ENCODE results near the gene ITGB3. TPM values are rescaled to one million over a fixed set of nuclear protein-coding genes. Genes with fewer than 3 reads are reported as not detected.

The ITGB3 gene
- total and polyA plus RNA-seq, 9 donors, result 7.9 to 19.1 (median 16.1) TPM

DNA sequence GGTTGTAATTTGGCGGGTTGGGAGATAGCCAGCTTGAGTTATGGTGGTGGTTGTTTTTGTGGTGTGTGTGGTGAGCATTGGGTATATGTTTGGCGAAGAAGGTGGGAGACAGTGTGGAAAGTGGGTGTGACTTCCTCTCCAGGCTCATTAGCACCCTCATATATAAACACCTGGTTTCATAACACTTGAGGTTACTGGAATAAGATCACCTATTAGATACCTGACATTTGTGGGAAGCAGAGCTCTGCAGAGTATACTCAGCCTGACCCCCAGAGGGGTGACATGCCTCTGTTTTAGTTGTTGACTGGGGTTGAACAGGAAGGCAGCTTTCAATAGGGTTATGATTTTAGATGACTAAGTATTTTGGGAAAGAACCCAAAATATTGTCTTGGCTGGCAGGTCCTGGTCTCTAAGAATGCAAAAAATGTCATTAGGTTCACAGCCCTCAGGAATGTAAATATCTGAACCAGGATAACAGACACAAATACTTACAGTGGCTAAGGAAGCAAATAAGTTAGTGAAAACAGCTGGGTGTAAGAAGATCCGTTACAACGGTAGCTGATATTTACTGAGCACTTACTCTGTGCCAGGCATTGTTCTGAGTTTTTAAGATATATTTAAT is 51.8 kb downstream of the ITGB3 start:
- H3K4me1 ChIP-seq (ENCODE audit: control insufficient read depth, insufficient read depth, low read length), result no peaks in the 10 kb centered on the region
- H3K27me3 ChIP-seq (ENCODE audit: control insufficient read depth, insufficient read depth, low read length), result no peaks in the 10 kb centered on the region
- peaks cover 61% of the 10 kb centered on the region for H3K36me3 ChIP-seq (ENCODE audit: control insufficient read depth, insufficient read depth, low read length)
- no peak overlapping the region for H3K27ac ChIP-seq (ENCODE audit: low read length)
- no CpG with 5 or more reads among the region's 4 CpGs for WGBS (ENCODE audit: insufficient coverage)
- DNase-seq, result peak; percentile 35
- H3K9me3 ChIP-seq (replicated peaks; ENCODE audit: control insufficient read depth, low read depth, low read length), result peaks cover 4% of the 10 kb centered on the region
- no peak overlapping the region for H3K4me3 ChIP-seq (ENCODE audit: low read length)

GRCh38 chr17:47310186-47310733 is 56.6 kb downstream of the ITGB3 start:
- no peak overlapping the region for H3K27ac ChIP-seq (ENCODE audit: low read length)
- H3K4me3 ChIP-seq (ENCODE audit: low read length), result no peak overlapping the region
- peaks cover 35% of the 10 kb centered on the region for H3K36me3 ChIP-seq (ENCODE audit: control insufficient read depth, insufficient read depth, low read length)
- H3K27me3 ChIP-seq (ENCODE audit: control insufficient read depth, insufficient read depth, low read length), result no peaks in the 10 kb centered on the region
- DNase-seq, result no peak
- 70% methylated on average over 2 of the region's 4 CpGs for WGBS (ENCODE audit: insufficient coverage)
- H3K4me1 ChIP-seq (ENCODE audit: control insufficient read depth, insufficient read depth, low read length), result peaks cover 4% of the 10 kb centered on the region
- no peaks in the 10 kb centered on the region for H3K9me3 ChIP-seq (replicated peaks; ENCODE audit: control insufficient read depth, low read depth, low read length)

DNA sequence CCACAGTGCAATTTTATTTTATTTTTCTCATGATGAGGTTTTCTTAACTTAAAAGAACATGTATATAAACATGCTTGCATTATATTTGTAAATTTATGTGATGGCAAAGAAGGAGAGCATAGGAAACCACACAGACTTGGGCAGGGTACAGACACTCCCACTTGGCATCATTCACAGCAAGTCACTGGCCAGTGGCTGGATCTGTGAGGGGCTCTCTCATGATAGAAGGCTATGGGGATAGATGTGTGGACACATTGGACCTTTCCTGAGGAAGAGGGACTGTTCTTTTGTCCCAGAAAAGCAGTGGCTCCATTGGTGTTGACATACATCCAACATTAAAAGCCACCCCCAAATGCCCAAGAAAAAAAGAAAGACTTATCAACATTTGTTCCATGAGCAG is 57.8 kb downstream of the ITGB3 start:
- no peak for DNase-seq

DNA sequence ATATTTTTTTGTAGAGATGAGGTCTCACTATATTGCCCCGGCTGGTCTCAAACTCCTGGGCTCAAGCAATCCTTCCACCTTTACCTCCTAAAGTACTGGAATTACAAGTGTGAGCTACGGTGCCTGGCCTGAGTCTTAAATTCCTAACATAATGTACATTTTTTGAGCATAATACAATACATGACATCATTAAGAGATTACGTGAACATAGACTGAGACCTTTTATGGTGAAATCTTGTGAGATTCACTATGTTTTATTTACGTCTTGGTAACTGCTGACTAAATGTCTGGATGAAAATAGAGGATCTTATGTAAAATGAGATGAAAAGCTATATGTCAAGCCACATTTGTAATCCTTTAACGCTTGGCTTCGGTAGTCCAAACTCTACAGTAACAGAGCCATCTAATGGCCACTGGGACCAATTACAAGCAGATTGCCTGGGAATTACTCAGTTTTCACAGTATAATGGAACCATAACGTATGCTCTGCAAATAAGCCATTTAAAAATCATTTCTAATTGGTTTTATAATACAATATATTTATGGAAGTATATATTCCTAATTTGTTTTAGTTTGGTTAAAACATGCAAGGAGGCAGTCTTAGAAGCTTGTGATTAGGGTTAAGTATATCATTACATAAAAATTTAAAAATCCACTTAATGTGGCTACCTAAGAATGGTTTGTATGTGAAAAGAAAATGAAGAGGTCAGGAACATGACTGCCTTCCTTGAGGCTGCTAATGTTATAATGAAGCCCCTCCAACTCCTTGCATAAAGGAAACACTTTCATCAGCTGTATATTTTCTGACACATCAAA is 62.0 kb downstream of the ITGB3 start:
- H3K27ac ChIP-seq (ENCODE audit: low read length), result peak overlapping the region; percentile 60
- H3K4me1 ChIP-seq (ENCODE audit: control insufficient read depth, insufficient read depth, low read length), result peaks cover 6% of the 10 kb centered on the region
- WGBS (ENCODE audit: insufficient coverage), result 0% methylated on average over 2 of the region's 7 CpGs
- no peaks in the 10 kb centered on the region for H3K27me3 ChIP-seq (ENCODE audit: control insufficient read depth, insufficient read depth, low read length)
- no peak overlapping the region for H3K4me3 ChIP-seq (ENCODE audit: low read length)
- DNase-seq, result peak; percentile 92
- H3K36me3 ChIP-seq (ENCODE audit: control insufficient read depth, insufficient read depth, low read length), result peaks cover 11% of the 10 kb centered on the region
- H3K9me3 ChIP-seq (replicated peaks; ENCODE audit: control insufficient read depth, low read depth, low read length), result peaks cover under 1% of the 10 kb centered on the region

More for the DNA sequence above, 57.8 kb downstream of the ITGB3 start:
- Histone ChIP-seq H3K27ac (ENCODE audit: low read length) (no peak overlapping the region), H3K4me1 (ENCODE audit: control insufficient read depth, insufficient read depth, low read length) (peaks cover 6% of the 10 kb centered on the region), H3K9me3 (replicated peaks; ENCODE audit: control insufficient read depth, low read depth, low read length) (no peaks in the 10 kb centered on the region), H3K4me3 (ENCODE audit: low read length) (no peak overlapping the region), H3K27me3 (ENCODE audit: control insufficient read depth, insufficient read depth, low read length) (no peaks in the 10 kb centered on the region), H3K36me3 (ENCODE audit: control insufficient read depth, insufficient read depth, low read length) (peaks cover 33% of the 10 kb centered on the region)

DNA sequence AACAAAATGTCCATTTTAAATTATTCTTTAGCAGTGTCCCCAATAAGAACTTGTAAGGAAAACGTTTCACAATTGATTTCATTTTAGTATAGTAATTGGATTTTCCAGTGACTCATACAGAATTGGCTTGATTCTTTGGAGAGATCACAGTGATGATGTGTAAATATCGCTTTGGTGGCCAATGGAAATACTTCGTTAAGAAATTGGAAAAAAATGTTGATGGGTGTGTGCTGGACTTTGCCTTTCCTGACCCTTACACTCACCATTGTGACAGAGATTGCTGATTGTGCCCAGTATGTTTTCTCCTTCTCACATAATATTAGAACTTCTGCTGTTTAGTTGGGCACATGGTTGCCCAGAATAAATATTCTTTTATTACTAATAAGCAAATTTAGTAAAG is 62.7 kb downstream of the ITGB3 start:
- Histone ChIP-seq H3K4me3 (ENCODE audit: low read length) (no peak overlapping the region), H3K9me3 (replicated peaks; ENCODE audit: control insufficient read depth, low read depth, low read length) (peaks cover 7% of the 10 kb centered on the region), H3K4me1 (ENCODE audit: control insufficient read depth, insufficient read depth, low read length) (peaks cover 6% of the 10 kb centered on the region), H3K36me3 (ENCODE audit: control insufficient read depth, insufficient read depth, low read length) (peaks cover 6% of the 10 kb centered on the region), H3K27ac (ENCODE audit: low read length) (peak overlapping the region; percentile 43), H3K27me3 (ENCODE audit: control insufficient read depth, insufficient read depth, low read length) (no peaks in the 10 kb centered on the region)
- peak; percentile 79 for DNase-seq
- WGBS (ENCODE audit: insufficient coverage), result 80% methylated on average over 1 of the region's 3 CpGs

DNA sequence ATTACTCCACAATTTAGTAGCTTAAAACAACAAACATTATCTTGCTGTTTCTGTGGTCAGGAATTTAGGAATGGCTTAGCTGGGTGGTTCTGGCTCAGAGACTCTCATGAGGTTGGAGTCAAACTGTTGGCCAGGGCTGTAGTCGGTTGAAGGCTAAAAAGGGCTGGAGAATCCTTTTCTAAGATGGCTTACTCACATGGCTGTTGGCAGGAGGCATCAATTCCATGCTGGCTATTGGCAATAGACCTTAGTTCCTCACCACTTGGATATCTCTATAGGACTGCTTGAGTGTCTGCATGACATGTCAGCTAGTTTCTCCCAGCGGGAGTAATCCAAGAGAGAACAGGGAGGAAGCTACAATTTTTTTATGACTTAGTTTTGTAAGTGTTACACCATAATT is 63.5 kb downstream of the ITGB3 start:
- WGBS (ENCODE audit: insufficient coverage), result no CpG with 5 or more reads among the region's 2 CpGs

GRCh38 chr17:47318197-47318918 is 64.7 kb downstream of the ITGB3 start:
- H3K4me3 ChIP-seq (ENCODE audit: low read length), result no peak overlapping the region
- DNase-seq, result no peak
- H3K4me1 ChIP-seq (ENCODE audit: control insufficient read depth, insufficient read depth, low read length), result peaks cover 4% of the 10 kb centered on the region
- H3K27ac ChIP-seq (ENCODE audit: low read length), result no peak overlapping the region
- 100% methylated on average over 1 of the region's 3 CpGs for WGBS (ENCODE audit: insufficient coverage)
- no peaks in the 10 kb centered on the region for H3K27me3 ChIP-seq (ENCODE audit: control insufficient read depth, insufficient read depth, low read length)
- peaks cover 4% of the 10 kb centered on the region for H3K36me3 ChIP-seq (ENCODE audit: control insufficient read depth, insufficient read depth, low read length)
- peaks cover 7% of the 10 kb centered on the region for H3K9me3 ChIP-seq (replicated peaks; ENCODE audit: control insufficient read depth, low read depth, low read length)

More for the DNA sequence above, 63.5 kb downstream of the ITGB3 start:
- DNase-seq, result peak; percentile 40
- Histone ChIP-seq H3K9me3 (replicated peaks; ENCODE audit: control insufficient read depth, low read depth, low read length) (peaks cover 7% of the 10 kb centered on the region), H3K4me1 (ENCODE audit: control insufficient read depth, insufficient read depth, low read length) (peaks cover 6% of the 10 kb centered on the region), H3K36me3 (ENCODE audit: control insufficient read depth, insufficient read depth, low read length) (peaks cover 4% of the 10 kb centered on the region), H3K27ac (ENCODE audit: low read length) (no peak overlapping the region), H3K4me3 (ENCODE audit: low read length) (no peak overlapping the region), H3K27me3 (ENCODE audit: control insufficient read depth, insufficient read depth, low read length) (no peaks in the 10 kb centered on the region)

DNA sequence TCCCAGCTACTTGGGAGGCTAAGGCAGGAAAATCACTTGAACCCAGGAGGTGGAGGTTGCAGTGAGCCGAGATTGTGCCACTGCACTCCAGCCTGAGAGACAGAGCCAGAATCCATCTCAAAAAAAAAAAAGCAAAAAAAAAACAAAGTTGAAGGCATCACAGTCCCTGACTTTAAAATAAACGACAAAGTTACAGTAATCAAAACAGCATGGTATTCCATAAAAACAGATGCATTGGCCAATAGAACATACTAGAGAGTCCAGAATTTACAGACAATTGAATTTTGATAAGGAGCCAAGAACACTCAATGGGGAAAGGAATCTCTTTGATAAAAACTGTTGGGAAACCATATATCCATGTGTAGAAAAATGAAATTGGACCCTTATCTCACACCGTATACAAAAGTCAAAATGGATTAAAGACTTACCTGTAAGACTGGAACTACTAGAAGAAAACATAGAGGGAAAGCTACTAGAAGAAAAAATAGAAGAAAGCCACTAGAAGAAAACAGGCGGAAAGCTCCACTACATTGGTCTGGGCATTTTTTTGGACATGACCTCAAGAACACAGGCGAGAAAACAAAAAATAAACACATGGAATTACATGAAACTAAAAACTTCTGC is 67.4 kb downstream of the ITGB3 start:
- Histone ChIP-seq H3K27me3 (ENCODE audit: control insufficient read depth, insufficient read depth, low read length) (peaks cover 4% of the 10 kb centered on the region), H3K36me3 (ENCODE audit: control insufficient read depth, insufficient read depth, low read length) (peaks cover 4% of the 10 kb centered on the region), H3K4me1 (ENCODE audit: control insufficient read depth, insufficient read depth, low read length) (no peaks in the 10 kb centered on the region), H3K9me3 (replicated peaks; ENCODE audit: control insufficient read depth, low read depth, low read length) (peaks cover 7% of the 10 kb centered on the region), H3K4me3 (ENCODE audit: low read length) (no peak overlapping the region), H3K27ac (ENCODE audit: low read length) (no peak overlapping the region)
- no peak for DNase-seq
- WGBS (ENCODE audit: insufficient coverage), result no CpG with 5 or more reads among the region's 5 CpGs

DNA sequence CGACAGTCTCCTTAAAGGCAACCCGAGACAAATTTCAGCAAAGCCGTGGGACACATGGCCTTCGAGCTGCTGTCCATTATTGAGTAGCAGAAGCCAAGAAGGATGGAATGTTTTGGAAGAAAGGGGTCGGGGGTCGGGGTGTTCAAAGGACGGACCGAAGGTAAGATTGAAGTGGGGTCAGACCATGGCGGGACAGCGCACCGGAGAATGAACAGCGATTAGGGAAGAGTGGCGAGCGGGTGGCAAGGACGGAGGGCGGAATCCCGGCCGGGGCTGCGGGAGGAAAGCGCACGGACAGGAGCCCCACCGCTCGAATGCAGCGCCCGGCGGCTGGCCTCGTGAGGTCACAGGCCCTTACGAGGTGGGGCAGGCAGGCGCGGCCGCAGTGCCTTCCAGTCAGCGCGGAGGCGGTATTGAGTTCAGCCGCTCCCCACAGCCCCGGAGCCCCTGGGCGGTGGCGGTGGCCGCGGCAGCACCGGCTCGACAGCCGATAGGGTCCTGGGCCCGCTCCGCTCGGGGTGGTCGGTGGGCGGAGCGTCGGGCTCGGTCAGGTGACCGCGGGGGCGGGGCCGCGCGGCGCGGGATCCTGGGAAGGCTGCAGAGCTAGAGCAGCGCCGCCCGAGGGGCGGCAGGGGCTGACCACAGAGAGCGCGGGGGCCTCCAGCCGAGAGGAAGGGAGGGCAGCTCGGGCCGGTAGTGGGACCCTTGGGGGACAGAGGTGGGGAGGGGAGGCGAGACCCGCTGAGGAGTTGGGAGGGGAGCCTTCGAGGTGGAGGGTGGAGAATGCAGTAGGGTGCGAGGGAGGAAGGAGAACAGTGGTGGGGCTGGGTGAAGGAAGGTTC is 70.0 kb downstream of the ITGB3 start, which contains the start of gene EFCAB13:
EFCAB13 (plus strand) TSS at position 574 of the 842 bp plus-strand sequence. CDS start 4,399 bp downstream, outside the sequence.
- Histone ChIP-seq H3K9me3 (replicated peaks; ENCODE audit: control insufficient read depth, low read depth, low read length) (peaks cover 7% of the 10 kb centered on the region), H3K4me3 (ENCODE audit: low read length) (peak within 1 kb of the TSS; percentile 72), H3K27ac (ENCODE audit: low read length) (peak within 1 kb of the TSS; percentile 97), H3K4me1 (ENCODE audit: control insufficient read depth, insufficient read depth, low read length) (no peaks in the 10 kb centered on the region), H3K27me3 (ENCODE audit: control insufficient read depth, insufficient read depth, low read length) (peaks cover 4% of the 10 kb centered on the region), H3K36me3 (ENCODE audit: control insufficient read depth, insufficient read depth, low read length) (no peaks in the 10 kb centered on the region)
- 1% methylated on average over 72 of the region's 72 CpGs for WGBS (ENCODE audit: insufficient coverage)
- DNase-seq, result peak; percentile 97

Measured in muscle of leg (tissue), 11 donors.